AG09309 (cell line): ENCODE results near the gene NTM.

Experiments
- DNase-seq: peaks from one replicate; pipeline ENCODE4 v3.0.0-alpha.2; 2010; ENCODE audit warnings: low read depth
- H3K4me3 ChIP-seq: 2 replicates; pipeline ENCODE4 v1.5.1; 2011; ENCODE audit warnings: mild to moderate bottlenecking, low read depth, low read length, moderate library complexity; ENCODE audit not compliant: control insufficient read depth
- TF ChIP-seq, protein P1 (sequence below): IDR thresholded peaks from 2 replicates; pipeline ENCODE4 v1.5.1; 2011; ENCODE audit warnings: mild to moderate bottlenecking, low read depth, low read length, inconsistent platforms; ENCODE audit not compliant: insufficient read depth, control insufficient read depth; ENCODE audit errors: missing control alignments

NTM gene

DNA sequence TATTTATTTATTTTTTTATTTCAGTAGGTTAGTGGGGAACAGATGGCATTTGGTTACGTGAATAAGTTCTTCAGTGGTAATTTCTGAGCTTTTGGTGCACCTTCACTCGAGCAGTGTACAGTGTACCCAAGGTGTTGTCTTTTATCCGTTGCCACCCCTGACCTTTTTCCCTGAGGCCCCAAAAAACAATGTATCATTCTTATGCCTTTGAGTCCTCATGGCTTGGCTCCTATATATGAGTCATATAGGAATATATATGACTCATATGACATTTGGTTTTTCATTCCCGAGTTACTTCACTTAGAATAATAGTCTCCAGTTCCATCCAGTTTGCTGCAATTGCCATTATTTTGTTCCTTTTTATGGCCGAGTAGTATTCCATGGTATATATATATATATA, 763.9 kb downstream of the NTM start:
- H3K4me3 ChIP-seq, result no peak overlapping the region
- TF ChIP-seq, protein P1, sequence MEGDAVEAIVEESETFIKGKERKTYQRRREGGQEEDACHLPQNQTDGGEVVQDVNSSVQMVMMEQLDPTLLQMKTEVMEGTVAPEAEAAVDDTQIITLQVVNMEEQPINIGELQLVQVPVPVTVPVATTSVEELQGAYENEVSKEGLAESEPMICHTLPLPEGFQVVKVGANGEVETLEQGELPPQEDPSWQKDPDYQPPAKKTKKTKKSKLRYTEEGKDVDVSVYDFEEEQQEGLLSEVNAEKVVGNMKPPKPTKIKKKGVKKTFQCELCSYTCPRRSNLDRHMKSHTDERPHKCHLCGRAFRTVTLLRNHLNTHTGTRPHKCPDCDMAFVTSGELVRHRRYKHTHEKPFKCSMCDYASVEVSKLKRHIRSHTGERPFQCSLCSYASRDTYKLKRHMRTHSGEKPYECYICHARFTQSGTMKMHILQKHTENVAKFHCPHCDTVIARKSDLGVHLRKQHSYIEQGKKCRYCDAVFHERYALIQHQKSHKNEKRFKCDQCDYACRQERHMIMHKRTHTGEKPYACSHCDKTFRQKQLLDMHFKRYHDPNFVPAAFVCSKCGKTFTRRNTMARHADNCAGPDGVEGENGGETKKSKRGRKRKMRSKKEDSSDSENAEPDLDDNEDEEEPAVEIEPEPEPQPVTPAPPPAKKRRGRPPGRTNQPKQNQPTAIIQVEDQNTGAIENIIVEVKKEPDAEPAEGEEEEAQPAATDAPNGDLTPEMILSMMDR, result no peak
- DNase-seq, result no peak

DNA sequence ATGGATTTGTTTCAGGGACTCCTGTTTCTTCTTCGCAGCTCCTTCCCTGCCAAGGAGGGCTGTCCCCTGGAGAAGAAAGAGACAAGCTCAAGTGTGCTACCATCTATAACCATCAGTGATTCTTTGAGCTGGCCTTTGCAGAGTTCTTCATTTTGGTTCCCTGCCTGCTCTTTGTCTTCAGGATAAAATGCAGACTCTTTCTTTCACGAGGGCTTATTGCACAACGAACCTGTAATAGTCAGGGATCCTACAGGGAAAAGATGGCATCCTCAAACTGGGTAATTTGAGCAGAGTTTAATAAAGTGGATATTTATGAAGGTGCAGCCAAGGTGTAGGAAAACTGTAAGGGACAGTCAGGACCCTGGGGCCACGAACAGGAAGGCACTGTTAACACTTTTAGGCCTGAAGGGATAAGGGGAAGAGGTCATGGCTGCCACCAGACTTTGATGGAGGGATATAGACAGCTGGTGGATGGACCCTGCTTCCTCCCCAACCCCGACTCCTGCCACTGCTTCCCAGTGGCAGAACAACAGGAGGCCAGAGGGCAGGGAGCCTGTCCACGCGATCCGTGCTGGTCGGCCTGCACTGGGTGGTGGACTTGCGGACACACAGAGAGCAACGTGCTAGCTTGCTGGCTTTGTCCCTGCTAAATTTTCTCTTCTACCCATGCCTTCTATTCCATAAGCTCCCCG, 767.0 kb downstream of the NTM start:
- TF ChIP-seq, protein P1, result no peak
- H3K4me3 ChIP-seq, result no peak overlapping the region
- DNase-seq, result no peak

DNA sequence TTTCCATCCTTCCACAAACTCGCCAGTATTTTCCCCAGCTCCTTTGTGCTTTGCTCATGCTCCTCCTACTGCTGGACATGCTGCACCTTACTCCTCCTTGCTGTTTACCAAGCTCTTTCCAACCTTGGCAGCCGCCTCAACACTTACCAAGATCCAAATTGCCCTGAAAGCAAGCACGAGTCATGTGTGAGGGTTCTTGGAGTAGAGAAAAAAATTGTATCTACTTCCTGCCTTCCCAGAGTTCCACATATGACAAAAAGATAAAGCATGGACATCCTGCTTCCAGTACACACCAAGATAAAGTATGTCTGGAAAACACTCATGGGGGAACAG, 767.5 kb downstream of the NTM start:
- TF ChIP-seq, protein P1, result no peak
- no peak overlapping the region for H3K4me3 ChIP-seq
- DNase-seq, result no peak

DNA sequence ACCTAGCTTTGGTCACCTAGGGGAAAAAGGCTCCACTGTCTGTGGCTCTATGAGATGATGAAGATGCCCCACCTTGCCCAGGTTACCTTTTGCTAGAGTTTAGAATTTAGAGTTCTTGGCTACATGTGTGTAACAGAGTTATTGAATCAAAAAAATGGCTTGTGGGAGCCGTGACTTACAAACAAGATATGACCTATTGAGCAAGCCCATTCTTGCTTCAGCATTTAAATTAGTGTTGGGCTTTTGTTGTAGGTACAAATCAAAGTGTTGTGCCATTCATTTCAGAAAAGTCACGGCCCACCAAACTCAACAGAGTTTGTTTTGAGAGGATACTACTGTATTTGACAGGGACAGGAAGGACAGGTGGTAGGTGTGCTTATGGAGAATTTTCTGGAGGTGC, 768.8 kb downstream of the NTM start:
- DNase-seq, result no peak
- TF ChIP-seq, protein P1, result no peak
- no peak overlapping the region for H3K4me3 ChIP-seq

DNA sequence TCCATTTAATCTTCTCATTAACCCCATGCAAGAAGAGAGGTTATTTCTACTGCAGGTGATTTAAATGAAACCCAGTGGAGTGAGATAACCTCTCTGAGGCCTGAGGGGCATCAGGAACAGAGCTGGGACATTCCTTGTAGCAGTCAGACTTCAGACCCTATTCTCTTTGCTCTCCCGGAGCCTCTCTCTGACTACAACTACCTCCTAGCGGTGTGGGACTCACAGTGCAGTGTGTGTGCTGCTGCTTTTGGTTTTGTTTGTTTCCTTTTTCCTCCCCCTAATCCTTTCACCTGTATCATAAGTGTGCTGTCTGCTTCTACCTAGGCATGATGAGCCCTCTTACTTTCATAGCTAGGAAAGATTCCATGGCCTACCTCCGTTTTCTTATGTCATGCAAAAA, 769.6 kb downstream of the NTM start:
- no peak overlapping the region for H3K4me3 ChIP-seq
- no peak for DNase-seq
- TF ChIP-seq, protein P1, result no peak

DNA sequence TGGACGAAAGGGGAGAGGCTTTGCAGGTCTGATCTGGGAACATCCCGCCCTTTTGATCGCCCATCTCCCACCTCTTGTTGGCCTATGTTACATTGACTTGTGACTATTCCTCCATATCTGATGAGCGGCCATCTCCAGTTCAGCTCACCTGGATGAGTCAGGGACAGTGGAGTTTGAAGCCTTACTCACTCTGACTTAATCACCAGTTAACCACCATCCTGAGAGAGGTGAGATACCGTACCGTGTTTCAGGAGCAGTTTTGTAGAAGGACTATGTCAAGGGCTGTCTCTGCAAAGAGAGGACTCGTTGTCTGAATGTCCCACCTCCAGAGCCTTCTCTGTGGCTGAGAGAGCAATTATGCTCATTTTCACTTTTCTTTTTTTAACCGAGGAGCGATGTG, 771.7 kb downstream of the NTM start:
- TF ChIP-seq, protein P1, result no peak
- no peak overlapping the region for H3K4me3 ChIP-seq
- DNase-seq, result no peak

DNA sequence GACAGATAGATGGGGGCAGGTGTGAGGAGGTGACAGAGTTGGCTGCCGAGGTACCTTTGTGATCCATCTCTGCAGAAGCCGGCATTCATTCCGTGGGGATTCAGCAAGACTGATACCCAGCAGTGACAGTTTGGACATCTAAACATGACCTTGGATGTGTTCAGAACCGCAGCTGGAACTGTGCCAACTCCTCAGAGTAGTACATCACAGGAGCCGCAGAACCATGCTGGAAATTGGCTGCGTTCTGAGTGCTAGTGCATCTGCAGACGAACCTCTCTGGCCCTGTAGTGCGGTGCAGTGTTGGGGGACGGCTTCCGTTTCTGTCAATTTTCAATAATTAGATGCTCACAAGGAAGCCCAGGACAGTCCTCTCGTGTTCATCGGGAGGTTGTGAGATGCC, 772.1 kb downstream of the NTM start:
- DNase-seq, result no peak
- no peak overlapping the region for H3K4me3 ChIP-seq
- TF ChIP-seq, protein P1, result no peak
